C4-2B (cell line): ENCODE measurements around the gene CAPG.

ENCODE experiments used
- CTCF ChIP-seq: fragments of 450-650 bp; conservative IDR thresholded peaks from 2 replicates; pipeline ENCODE4 v1.5.1; 2017; ENCODE audit warnings: mild to moderate bottlenecking
- ZFX ChIP-seq: fragments of 450-650 bp; IDR thresholded peaks from 2 replicates; pipeline ENCODE4 v1.6.1; 2017

GRCh38 chr2:85369500-85369899, 40.7 kb downstream of the CAPG start:
- TF ChIP-seq CTCF (no peak), ZFX (no peak)
